ENCODE results near the gene OSBPL2.

GRCh38 chr20:62203378-62204030 is 34.8 kb upstream of the OSBPL2 start:
- TF ChIP-seq CTCF (IDR thresholded peaks at IDR 0.05) (no peak), POLR2A (IDR thresholded peaks at IDR 0.05) (no peak)
